Right atrium auricular region (tissue), 2 donors: Measurements from ENCODE around the gene VIL1. TPM values are rescaled to one million over a fixed set of nuclear protein-coding genes. Genes with fewer than 3 reads are reported as not detected.
A peak's percentile ranks its signal among the peaks of the same experiment; 100 is the strongest.

Experiments used
- DNase-seq: peaks from one replicate; pipeline ENCODE4 v3.0.0-alpha.2; 2019; ENCODE audit warnings: low spot score
- H3K27ac ChIP-seq, 2 donors: fragments of 200-600 bp; sonication (generic); 1 replicate in 1 of 2; 2 replicates in 1 of 2; pipeline ENCODE4 v1.5.1; 2016 to 2019
- H3K27me3 ChIP-seq, 2 donors: fragments of 200-600 bp; sonication (generic); one replicate each; pipeline versions ENCODE4 v1.5.1 to v1.6.0; 2017 to 2019
- H3K36me3 ChIP-seq: fragments of 200-600 bp; sonication (generic); one replicate; pipeline ENCODE4 v1.5.1; 2016
- H3K4me1 ChIP-seq, 2 donors: fragments of 200-600 bp; sonication (generic); one replicate each; pipeline versions ENCODE4 v1.5.1 to v1.6.0; 2017 to 2019
- H3K4me3 ChIP-seq, 2 donors: fragments of 200-600 bp; sonication (generic); 1 replicate in 1 of 2; 2 replicates in 1 of 2; pipeline ENCODE4 v1.5.1; 2017 to 2019; ENCODE audit warnings: mild to moderate bottlenecking in 1 of 2, moderate library complexity in 1 of 2
- H3K9me3 ChIP-seq, 2 donors: fragments of 200-600 bp; sonication (generic); one replicate each; pipeline ENCODE4 v1.5.1; 2019
- total RNA-seq, 2 donors: library from RNA; depleted of rRNA; stranded (reverse); fragments of >200 nt; gene quantifications; one replicate each; pipeline ENCODE4 v1.1.0, GENCODE V29; 2016
- TF ChIP-seq, protein P1 (sequence below), 2 donors: fragments of 200-600 bp; sonication (generic); IDR thresholded peaks; one replicate each; pipeline ENCODE4 v1.5.1; 2019; ENCODE audit warnings: antibody characterized with exemption in 2 of 2

Gene VIL1
- total RNA-seq, 2 donors from 2014 or later: not detected

- H3K9me3 ChIP-seq: no peaks in the 10 kb centered on the region
- TF ChIP-seq, protein P1, sequence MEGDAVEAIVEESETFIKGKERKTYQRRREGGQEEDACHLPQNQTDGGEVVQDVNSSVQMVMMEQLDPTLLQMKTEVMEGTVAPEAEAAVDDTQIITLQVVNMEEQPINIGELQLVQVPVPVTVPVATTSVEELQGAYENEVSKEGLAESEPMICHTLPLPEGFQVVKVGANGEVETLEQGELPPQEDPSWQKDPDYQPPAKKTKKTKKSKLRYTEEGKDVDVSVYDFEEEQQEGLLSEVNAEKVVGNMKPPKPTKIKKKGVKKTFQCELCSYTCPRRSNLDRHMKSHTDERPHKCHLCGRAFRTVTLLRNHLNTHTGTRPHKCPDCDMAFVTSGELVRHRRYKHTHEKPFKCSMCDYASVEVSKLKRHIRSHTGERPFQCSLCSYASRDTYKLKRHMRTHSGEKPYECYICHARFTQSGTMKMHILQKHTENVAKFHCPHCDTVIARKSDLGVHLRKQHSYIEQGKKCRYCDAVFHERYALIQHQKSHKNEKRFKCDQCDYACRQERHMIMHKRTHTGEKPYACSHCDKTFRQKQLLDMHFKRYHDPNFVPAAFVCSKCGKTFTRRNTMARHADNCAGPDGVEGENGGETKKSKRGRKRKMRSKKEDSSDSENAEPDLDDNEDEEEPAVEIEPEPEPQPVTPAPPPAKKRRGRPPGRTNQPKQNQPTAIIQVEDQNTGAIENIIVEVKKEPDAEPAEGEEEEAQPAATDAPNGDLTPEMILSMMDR (IDR thresholded peaks at IDR 0.05): peak; percentile 75 to 87
- H3K4me3 ChIP-seq: peak overlapping the region; percentile 37 to 55
- no peaks in the 10 kb centered on the region for H3K27me3 ChIP-seq
- peaks cover 0 to 53% of the 10 kb centered on the region in 2 donors for H3K4me1 ChIP-seq
- H3K36me3 ChIP-seq: peaks cover 35% of the 10 kb centered on the region
- DNase-seq: peak; percentile 95
- peak overlapping the region; percentile 88 to 90 for H3K27ac ChIP-seq
Observed at GRCh38 chr2:218406209-218406948, 12.5 kb upstream of the VIL1 start.

- Histone ChIP-seq H3K27me3 (no peaks in the 10 kb centered on the region), H3K36me3 (peaks cover 28% of the 10 kb centered on the region), H3K4me3 (peak overlapping the region; percentile 37 to 55), H3K27ac (peak overlapping the region; percentile 88 to 90), H3K9me3 (no peaks in the 10 kb centered on the region), H3K4me1 (peaks cover 0 to 46% of the 10 kb centered on the region in 2 donors)
- DNase-seq: peak; percentile 84
- TF ChIP-seq, protein P1 (IDR thresholded peaks at IDR 0.05): no peak
Observed at GRCh38 chr2:218406949-218407618, 11.8 kb upstream of the VIL1 start.

GRCh38 chr2:218407717-218408116 lies 11.2 kb upstream of the VIL1 start:
- H3K4me3 ChIP-seq: no peak overlapping the region
- no peak overlapping the region for H3K27ac ChIP-seq

GRCh38 chr2:218418321-218418716 lies 604 bp upstream of the VIL1 start:
- Histone ChIP-seq H3K27ac (no peak overlapping the region), H3K27me3 (no peaks in the 10 kb centered on the region), H3K36me3 (no peaks in the 10 kb centered on the region), H3K4me1 (no peaks in the 10 kb centered on the region), H3K4me3 (no peak overlapping the region), H3K9me3 (no peaks in the 10 kb centered on the region)
- no peak for DNase-seq
- TF ChIP-seq, protein P1 (IDR thresholded peaks at IDR 0.05): no peak

More at GRCh38 chr2:218407717-218408116, 11.2 kb upstream of the VIL1 start:
- DNase-seq: no peak
- TF ChIP-seq, protein P1 (IDR thresholded peaks at IDR 0.05): no peak
- Histone ChIP-seq H3K27me3 (no peaks in the 10 kb centered on the region), H3K4me1 (peaks cover 0 to 40% of the 10 kb centered on the region in 2 donors), H3K36me3 (peaks cover 22% of the 10 kb centered on the region), H3K9me3 (no peaks in the 10 kb centered on the region)

DNA sequence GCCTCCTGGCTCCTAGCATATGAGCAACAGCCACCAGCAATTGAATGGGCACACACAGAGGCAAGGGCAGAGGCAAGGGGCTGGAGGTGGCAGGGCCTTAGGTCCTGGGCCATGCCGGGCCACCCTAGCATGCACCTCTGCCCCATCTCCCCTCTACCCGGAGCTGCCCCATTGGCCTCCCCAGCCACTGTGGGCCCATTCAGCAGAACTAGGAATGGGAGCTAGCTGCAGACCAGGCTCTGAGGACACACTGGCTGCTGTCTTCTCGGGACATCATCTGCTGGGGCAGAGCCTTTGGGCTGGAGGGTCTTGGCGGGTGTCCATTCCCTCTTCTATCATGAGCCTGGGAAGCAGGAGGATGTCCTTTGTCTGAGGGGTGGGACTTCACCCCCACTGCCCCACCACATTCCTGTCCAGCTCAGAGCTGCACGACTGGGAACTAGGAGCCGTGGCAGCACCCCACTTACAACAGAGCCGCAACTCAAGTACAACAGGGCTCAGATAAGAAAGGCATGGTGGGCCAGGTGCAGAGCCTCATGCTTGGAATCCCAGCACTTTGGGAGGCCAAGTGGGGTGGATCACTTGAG lies 800 bp downstream of the VIL1 start:
- Histone ChIP-seq H3K9me3 (no peaks in the 10 kb centered on the region), H3K36me3 (no peaks in the 10 kb centered on the region), H3K4me3 (no peak overlapping the region), H3K27me3 (no peaks in the 10 kb centered on the region), H3K27ac (no peak overlapping the region), H3K4me1 (no peaks in the 10 kb centered on the region)
- no peak for DNase-seq
- TF ChIP-seq, protein P1 (IDR thresholded peaks at IDR 0.05): no peak
